Measurements from ENCODE around the gene ADAMTS13. TPM values are rescaled to one million over a fixed set of nuclear protein-coding genes. Genes with fewer than 3 reads are reported as not detected.

The ADAMTS13 gene
- total and polyA plus RNA-seq, 7 donors = 0.60 to 3.4 (median 0.82) TPM

DNA sequence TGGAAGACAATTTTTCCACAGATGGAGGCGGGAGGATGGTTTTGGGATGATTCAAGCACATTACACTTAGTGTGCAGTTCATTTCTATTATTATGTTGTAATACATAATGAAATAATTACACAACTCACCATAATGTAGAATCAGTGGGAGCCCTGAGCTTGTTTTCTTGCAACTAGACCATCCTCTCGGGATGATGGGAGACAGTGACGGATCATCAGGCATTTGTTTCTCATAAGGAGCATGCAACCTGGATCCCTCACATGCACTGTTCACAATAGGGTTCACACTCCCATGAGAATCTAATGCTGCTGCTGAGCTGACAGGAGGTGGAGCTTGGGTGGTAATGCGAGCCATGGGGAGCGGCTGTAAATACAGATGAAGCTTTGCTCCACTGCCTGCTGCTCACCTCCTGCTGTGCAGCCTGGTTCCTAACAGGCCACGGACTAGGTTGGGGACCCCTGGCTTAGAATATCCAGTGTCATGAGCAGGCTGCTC lies 44.4 kb upstream of the ADAMTS13 start:
- Histone ChIP-seq H3K4me1 (peaks cover 0 to 36% (median 29%) of the 10 kb centered on the region in 4 donors), H3K4me3 (no peak overlapping the region), H3K27me3 (no peaks in the 10 kb centered on the region), H3K36me3 (peaks cover 0 to 7% (median 0%) of the 10 kb centered on the region in 4 donors), H3K9me3 (no peaks in the 10 kb centered on the region), H3K27ac (no peak overlapping the region)
- intact Hi-C loops (cut with DNase I) = loop anchor here (2.0 to 5.0 kb wide), 2 partner anchors 40 to 81 kb away; partner anchors contain the start of genes CACFD1 and REXO4
- TF ChIP-seq, protein P1, sequence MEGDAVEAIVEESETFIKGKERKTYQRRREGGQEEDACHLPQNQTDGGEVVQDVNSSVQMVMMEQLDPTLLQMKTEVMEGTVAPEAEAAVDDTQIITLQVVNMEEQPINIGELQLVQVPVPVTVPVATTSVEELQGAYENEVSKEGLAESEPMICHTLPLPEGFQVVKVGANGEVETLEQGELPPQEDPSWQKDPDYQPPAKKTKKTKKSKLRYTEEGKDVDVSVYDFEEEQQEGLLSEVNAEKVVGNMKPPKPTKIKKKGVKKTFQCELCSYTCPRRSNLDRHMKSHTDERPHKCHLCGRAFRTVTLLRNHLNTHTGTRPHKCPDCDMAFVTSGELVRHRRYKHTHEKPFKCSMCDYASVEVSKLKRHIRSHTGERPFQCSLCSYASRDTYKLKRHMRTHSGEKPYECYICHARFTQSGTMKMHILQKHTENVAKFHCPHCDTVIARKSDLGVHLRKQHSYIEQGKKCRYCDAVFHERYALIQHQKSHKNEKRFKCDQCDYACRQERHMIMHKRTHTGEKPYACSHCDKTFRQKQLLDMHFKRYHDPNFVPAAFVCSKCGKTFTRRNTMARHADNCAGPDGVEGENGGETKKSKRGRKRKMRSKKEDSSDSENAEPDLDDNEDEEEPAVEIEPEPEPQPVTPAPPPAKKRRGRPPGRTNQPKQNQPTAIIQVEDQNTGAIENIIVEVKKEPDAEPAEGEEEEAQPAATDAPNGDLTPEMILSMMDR (IDR thresholded peaks at IDR 0.05) = no peak
- TF ChIP-seq POLR2A (IDR thresholded peaks at IDR 0.05) (no peak), EP300 (IDR thresholded peaks at IDR 0.05) (no peak), POLR2AphosphoS5 (IDR thresholded peaks at IDR 0.05) (no peak)
- no peak for DNase-seq
- 72 to 82% methylated on average over 6 of the region's 6 CpGs for WGBS, 2 donors

DNA sequence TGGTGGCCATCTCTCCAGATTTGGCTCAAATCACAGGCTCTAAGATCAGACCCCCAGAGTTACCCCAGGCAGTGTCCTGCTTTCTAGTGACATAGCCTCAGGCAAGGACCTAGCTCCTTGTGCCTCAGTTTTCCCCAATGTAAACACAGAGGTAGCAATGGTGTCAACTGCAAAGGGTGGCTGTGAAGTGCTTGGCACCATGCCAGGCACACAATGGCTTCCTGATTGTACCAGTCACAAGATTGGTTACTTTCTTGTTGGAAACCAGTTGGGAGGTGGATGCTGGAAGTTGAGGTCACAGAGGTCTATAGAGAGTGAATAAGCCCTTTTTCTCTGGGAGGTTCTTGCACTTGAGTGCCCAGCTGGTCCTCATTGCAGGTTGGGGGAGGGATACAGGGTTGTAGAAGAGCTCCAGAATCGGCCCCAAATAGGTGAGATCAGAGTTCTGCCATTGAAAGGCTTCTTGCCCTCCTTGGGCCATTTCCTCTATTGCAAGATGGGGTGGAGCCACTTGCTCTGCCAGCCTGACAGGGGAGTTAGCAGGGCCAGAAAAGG lies 43.7 kb upstream of the ADAMTS13 start:
- Histone ChIP-seq H3K9me3 (no peaks in the 10 kb centered on the region), H3K36me3 (no peaks in the 10 kb centered on the region), H3K27me3 (no peaks in the 10 kb centered on the region), H3K27ac (no peak overlapping the region), H3K4me3 (no peak overlapping the region), H3K4me1 (peaks cover 0 to 29% (median 22%) of the 10 kb centered on the region in 4 donors)
- no peak for DNase-seq
- intact Hi-C loops (cut with DNase I) = loop anchor here (5.0 kb wide), 1 partner anchor 39 kb away; the partner anchor contains the start of gene REXO4
- TF ChIP-seq, protein P1 (IDR thresholded peaks at IDR 0.05) = no peak
- TF ChIP-seq POLR2A (IDR thresholded peaks at IDR 0.05) (no peak), POLR2AphosphoS5 (IDR thresholded peaks at IDR 0.05) (no peak), EP300 (IDR thresholded peaks at IDR 0.05) (no peak)
- 83% methylated on average over 1 of the region's 1 CpG for WGBS, 2 donors

DNA sequence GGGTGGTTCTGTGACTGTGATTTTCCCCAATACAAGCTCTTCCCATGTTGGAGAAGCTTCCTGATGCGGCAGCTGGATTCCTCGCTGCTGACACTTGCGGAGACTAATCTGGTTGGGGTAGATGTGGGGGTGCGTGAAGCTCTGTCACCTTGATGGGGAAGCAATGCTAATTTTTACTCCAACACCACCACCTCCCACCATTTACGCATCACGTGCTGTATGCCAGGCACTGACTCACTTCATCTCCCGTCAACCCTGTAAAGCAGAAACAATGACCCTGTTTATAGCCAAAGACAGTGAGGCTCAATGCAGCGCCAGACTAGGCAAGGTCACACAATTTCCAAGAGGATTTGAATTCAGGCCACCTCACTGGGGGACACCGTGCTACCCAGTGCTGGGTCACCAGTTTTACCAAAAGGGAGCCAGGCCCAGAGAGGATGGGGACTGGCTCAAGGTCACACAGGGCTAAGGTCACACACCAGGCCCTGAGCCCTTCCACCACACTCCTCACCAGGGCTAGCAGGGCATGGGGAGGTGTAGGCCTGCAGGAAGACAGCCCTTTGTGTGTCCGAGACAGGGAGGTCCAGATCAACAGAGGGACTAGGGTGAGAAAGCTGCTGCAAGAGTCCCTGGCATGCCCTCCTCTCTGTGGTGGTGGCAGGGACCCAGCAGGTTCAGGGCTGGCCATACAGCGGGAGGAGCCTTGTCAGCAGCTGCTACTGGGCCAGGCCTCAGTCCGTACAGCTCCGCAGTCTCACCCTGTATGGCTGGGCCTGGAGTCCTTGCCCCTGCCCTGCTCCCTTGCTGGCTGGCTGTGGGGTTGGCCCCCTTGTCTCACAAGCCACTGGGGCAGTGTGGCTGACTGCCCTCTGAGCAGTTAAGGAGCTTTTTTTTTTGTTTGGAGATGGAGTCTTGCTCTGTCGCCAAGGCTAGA lies 42.7 kb upstream of the ADAMTS13 start:
- 93 to 96% methylated on average over 14 of the region's 14 CpGs for WGBS, 2 donors
- Histone ChIP-seq H3K4me1 (peaks cover 0 to 22% (median 14%) of the 10 kb centered on the region in 4 donors), H3K27ac (no peak overlapping the region), H3K9me3 (no peaks in the 10 kb centered on the region), H3K36me3 (no peaks in the 10 kb centered on the region), H3K27me3 (no peaks in the 10 kb centered on the region), H3K4me3 (no peak overlapping the region)
- no peak for DNase-seq
- TF ChIP-seq EP300 (IDR thresholded peaks at IDR 0.05) = no peak
- TF ChIP-seq POLR2A (IDR thresholded peaks at IDR 0.05) = no peak
- TF ChIP-seq, protein P1 (IDR thresholded peaks at IDR 0.05) = no peak
- TF ChIP-seq POLR2AphosphoS5 (IDR thresholded peaks at IDR 0.05) = no peak
- intact Hi-C loops (cut with DNase I) = loop anchor here (5.0 kb wide), 1 partner anchor 38 kb away; the partner anchor contains the start of gene REXO4

DNA sequence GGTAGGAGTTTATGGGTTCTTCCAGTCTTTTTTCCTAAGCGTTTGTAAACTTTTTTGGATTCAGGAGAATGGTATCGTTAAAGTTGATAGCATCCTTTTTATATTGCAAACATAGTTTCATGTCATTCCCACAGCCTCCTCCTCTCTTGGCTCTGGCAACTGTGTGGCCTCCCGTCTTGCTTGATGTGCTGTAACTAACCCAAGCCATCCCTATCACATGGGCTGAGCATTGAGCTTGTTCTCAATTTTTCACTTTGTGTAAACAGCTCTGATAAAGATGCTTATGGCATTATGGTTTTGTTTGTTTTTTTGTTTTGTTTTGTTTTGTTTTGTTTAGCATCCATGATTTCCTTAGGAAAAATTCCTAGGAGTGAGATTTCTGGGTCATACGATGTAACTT lies 41.4 kb upstream of the ADAMTS13 start:
- Histone ChIP-seq H3K9me3 (no peaks in the 10 kb centered on the region), H3K27me3 (no peaks in the 10 kb centered on the region), H3K36me3 (no peaks in the 10 kb centered on the region), H3K27ac (no peak overlapping the region), H3K4me1 (peaks cover 0 to 11% (median 6%) of the 10 kb centered on the region in 4 donors), H3K4me3 (no peak overlapping the region)
- DNase-seq = no peak
- intact Hi-C loops (cut with DNase I) = no loop called here
- TF ChIP-seq POLR2A (IDR thresholded peaks at IDR 0.05) (no peak), POLR2AphosphoS5 (IDR thresholded peaks at IDR 0.05) (no peak), EP300 (IDR thresholded peaks at IDR 0.05) (no peak)
- TF ChIP-seq, protein P1 (IDR thresholded peaks at IDR 0.05) = no peak
- whole genome bisulfite sequencing, 2 donors = 81 to 87% methylated on average over 4 of the region's 4 CpGs
